AG04449 (cell line): ENCODE data around the gene SMAD3.
"Not testable (repeated sequence)": the region's sequence is repeated elsewhere in the genome, so short reads cannot be mapped to it uniquely, and the experiment has no call there.

Experiments
- CTCF ChIA-PET: fragments of 350-600 bp; formaldehyde crosslinking; extraction: SDS; loops from one replicate; lab custom pipeline; 2021; ENCODE audit warnings: antibody characterized with exemption; lab: Yijun Ruan, JAX
- POLR2A ChIA-PET: fragments of 400-600, 350-600 bp; formaldehyde crosslinking; extraction: SDS; loops from one replicate; lab custom pipeline; 2020; ENCODE audit warnings: antibody characterized with exemption, inconsistent platforms; lab: Yijun Ruan, JAX
- DNase-seq: peaks from one replicate; pipeline ENCODE4 v3.0.0-alpha.2; 2010; ENCODE audit warnings: low read depth, low spot score
- H3K4me3 ChIP-seq: 2 replicates; pipeline ENCODE4 v1.5.1; 2011; ENCODE audit warnings: low read depth, mild to moderate bottlenecking, control low read depth, low read length
- TF ChIP-seq, protein P1 (sequence below): IDR thresholded peaks from one replicate; pipeline ENCODE4 v1.5.1; 2011; ENCODE audit warnings: mild to moderate bottlenecking, moderate library complexity, low read length, control low read depth, inconsistent platforms; ENCODE audit not compliant: insufficient read depth; ENCODE audit errors: missing control alignments

SMAD3 gene

GRCh38 chr15:67024998-67025368 lies 40.4 kb upstream of the SMAD3 start:
- TF ChIP-seq, protein P1, sequence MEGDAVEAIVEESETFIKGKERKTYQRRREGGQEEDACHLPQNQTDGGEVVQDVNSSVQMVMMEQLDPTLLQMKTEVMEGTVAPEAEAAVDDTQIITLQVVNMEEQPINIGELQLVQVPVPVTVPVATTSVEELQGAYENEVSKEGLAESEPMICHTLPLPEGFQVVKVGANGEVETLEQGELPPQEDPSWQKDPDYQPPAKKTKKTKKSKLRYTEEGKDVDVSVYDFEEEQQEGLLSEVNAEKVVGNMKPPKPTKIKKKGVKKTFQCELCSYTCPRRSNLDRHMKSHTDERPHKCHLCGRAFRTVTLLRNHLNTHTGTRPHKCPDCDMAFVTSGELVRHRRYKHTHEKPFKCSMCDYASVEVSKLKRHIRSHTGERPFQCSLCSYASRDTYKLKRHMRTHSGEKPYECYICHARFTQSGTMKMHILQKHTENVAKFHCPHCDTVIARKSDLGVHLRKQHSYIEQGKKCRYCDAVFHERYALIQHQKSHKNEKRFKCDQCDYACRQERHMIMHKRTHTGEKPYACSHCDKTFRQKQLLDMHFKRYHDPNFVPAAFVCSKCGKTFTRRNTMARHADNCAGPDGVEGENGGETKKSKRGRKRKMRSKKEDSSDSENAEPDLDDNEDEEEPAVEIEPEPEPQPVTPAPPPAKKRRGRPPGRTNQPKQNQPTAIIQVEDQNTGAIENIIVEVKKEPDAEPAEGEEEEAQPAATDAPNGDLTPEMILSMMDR, result no peak
- no peak for DNase-seq
- H3K4me3 ChIP-seq, result no peak overlapping the region
- POLR2A ChIA-PET, result interaction anchor here (0.6 kb wide), 1 partner anchor 279 kb away, joined by 3 read pairs; no protein-coding TSS in a partner anchor
- CTCF ChIA-PET, result interaction anchor here (1.1 to 1.4 kb wide), 2 partner anchors 13 to 78 kb away, joined by 4 to 5 read pairs; no protein-coding TSS in a partner anchor

DNA sequence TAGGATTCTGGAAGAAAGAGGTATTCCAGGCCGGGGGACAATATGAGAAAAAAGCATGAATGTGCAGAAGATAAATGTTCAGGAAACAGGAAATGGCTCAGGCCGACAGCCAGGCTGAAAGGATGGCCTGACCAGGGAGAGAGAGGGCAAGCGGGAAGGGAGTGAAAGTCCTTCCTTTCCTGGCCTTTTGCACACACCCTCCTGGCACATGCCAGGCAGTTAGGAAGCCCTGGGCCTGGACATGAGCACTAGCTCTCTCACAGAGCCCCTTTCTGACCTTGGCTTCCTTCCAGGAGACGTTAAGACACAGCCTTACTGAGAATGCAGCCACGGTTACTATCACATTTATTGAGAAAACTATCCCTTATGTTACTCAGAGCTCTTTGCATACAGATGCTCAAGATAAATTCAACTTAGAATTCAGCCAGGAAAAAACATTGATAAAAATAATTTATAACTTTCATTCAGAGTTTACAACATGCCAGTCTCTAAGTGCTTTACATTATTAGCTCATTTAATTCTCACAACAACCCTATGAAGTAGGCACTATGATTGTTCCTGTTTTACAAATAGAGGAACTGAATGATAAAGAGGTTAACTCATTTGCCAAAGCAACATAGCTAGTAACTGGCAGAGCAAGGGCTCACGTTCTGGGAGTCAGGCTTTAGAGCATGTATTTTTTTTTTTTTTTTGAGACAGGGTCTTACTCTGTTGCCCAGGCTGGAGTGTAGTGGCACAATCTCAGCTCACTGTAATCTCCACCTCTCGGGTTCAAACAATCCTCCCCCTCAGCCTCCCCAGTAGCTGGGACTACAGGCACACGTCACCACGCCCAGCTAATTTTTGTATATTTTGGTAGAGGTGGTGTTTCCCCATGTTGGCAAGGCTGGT lies 39.4 kb upstream of the SMAD3 start:
- ChIA-PET POLR2A (interaction anchor here (0.6 to 1.0 kb wide), 3 partner anchors 15 to 278 kb away, joined by 3 read pairs; no protein-coding TSS in a partner anchor), CTCF (interaction anchor here (0.6 to 1.4 kb wide), 11 partner anchors 9 to 407 kb away, joined by 3 to 5 read pairs (median 3); no protein-coding TSS in a partner anchor)
- H3K4me3 ChIP-seq, result no peak overlapping the region
- TF ChIP-seq, protein P1, result no peak
- no peak for DNase-seq

DNA sequence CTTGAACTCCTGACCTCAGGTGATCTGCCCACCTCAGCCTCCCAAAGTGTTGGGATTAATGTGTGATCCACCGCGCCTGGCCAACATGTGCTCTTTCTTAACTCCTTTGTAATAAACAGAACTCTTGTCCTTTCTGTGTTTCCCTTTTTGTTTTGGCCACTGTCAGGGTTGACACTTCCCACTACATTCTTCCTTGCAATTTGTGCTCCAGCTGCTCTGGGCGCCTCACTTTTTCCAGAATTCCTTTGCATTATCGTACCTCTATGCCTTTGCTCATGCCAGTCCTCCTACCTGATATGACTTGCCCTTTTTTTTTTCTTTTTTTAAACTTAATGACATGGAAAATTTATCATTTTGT lies 38.8 kb upstream of the SMAD3 start:
- TF ChIP-seq, protein P1, result no peak
- ChIA-PET POLR2A (no interaction called here), CTCF (interaction anchor here (0.7 to 1.4 kb wide), 6 partner anchors 8 to 277 kb away, joined by 3 to 4 read pairs (median 4); no protein-coding TSS in a partner anchor)
- H3K4me3 ChIP-seq, result no peak overlapping the region
- no peak for DNase-seq

GRCh38 chr15:67028440-67028839 lies 37.0 kb upstream of the SMAD3 start:
- CTCF ChIA-PET, result interaction anchor here (0.7 kb wide), 1 partner anchor 16 kb away, joined by 3 read pairs; no protein-coding TSS in a partner anchor
- DNase-seq, POLR2A ChIA-PET, H3K4me3 ChIP-seq: not testable (repeated sequence)

GRCh38 chr15:67030036-67030762 lies 35.2 kb upstream of the SMAD3 start:
- ChIA-PET CTCF (interaction anchor here (0.9 to 1.7 kb wide), 4 partner anchors 9 to 84 kb away, joined by 3 to 5 read pairs (median 4); no protein-coding TSS in a partner anchor), POLR2A (no interaction called here)
- TF ChIP-seq, protein P1, result no peak
- no peak overlapping the region for H3K4me3 ChIP-seq
- DNase-seq, result no peak

GRCh38 chr15:67031331-67031730 lies 34.1 kb upstream of the SMAD3 start:
- no peak overlapping the region for H3K4me3 ChIP-seq
- TF ChIP-seq, protein P1, result no peak
- no peak for DNase-seq
- ChIA-PET POLR2A (no interaction called here), CTCF (interaction anchor here (0.9 to 1.2 kb wide), 3 partner anchors 8 to 19 kb away, joined by 3 to 5 read pairs (median 3); no protein-coding TSS in a partner anchor)
